Nephron (organoid): Measurements from ENCODE around the gene LRRFIP2.
"Not testable (repeated sequence)": the region's sequence is repeated elsewhere in the genome, so short reads cannot be mapped to it uniquely, and the experiment has no call there.

Source experiments
- H3K27ac Mint-ChIP-seq, 3 experiments: 2 replicates each; pipeline ENCODE4 v1.8.0; 2020; ENCODE audit warnings: mixed read lengths in 3 of 3, mild to moderate bottlenecking in 2 of 3, moderate library complexity in 1 of 3
- H3K27me3 Mint-ChIP-seq: 2 replicates; pipeline ENCODE4 v1.8.0; 2021; ENCODE audit warnings: low read depth, mild to moderate bottlenecking, moderate library complexity, mixed read lengths
- H3K36me3 Mint-ChIP-seq: 2 replicates; pipeline ENCODE4 v1.8.0; 2020; ENCODE audit warnings: low read depth, mixed read lengths
- H3K4me1 Mint-ChIP-seq: 2 replicates; pipeline ENCODE4 v1.8.0; 2020; ENCODE audit warnings: mixed read lengths
- H3K4me3 Mint-ChIP-seq, 3 experiments: 2 replicates each; pipeline ENCODE4 v1.8.0; 2020; ENCODE audit warnings: mild to moderate bottlenecking in 3 of 3, mixed read lengths in 3 of 3, moderate library complexity in 2 of 3
- H3K9me3 Mint-ChIP-seq: 2 replicates; pipeline ENCODE4 v1.8.0; 2020; ENCODE audit warnings: mixed read lengths
- TF ChIP-seq, protein P1 (sequence below), 3 experiments: fragments of 200-600 bp; sonication (generic); IDR thresholded peaks; one replicate each; pipeline ENCODE4 v1.5.0; 2021; ENCODE audit warnings: antibody characterized with exemption in 3 of 3; ENCODE audit not compliant: unreplicated experiment in 3 of 3

The LRRFIP2 gene

GRCh38 chr3:37154668-37155314, 19.6 kb downstream of the LRRFIP2 start:
- TF ChIP-seq, protein P1, sequence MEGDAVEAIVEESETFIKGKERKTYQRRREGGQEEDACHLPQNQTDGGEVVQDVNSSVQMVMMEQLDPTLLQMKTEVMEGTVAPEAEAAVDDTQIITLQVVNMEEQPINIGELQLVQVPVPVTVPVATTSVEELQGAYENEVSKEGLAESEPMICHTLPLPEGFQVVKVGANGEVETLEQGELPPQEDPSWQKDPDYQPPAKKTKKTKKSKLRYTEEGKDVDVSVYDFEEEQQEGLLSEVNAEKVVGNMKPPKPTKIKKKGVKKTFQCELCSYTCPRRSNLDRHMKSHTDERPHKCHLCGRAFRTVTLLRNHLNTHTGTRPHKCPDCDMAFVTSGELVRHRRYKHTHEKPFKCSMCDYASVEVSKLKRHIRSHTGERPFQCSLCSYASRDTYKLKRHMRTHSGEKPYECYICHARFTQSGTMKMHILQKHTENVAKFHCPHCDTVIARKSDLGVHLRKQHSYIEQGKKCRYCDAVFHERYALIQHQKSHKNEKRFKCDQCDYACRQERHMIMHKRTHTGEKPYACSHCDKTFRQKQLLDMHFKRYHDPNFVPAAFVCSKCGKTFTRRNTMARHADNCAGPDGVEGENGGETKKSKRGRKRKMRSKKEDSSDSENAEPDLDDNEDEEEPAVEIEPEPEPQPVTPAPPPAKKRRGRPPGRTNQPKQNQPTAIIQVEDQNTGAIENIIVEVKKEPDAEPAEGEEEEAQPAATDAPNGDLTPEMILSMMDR (IDR thresholded peaks at IDR 0.05; ENCODE audit: unreplicated experiment in 3 of 3) = no peak
- Mint-ChIP-seq H3K27ac (no peak overlapping the region), H3K9me3 (no peaks in the 10 kb centered on the region), H3K4me1 (no peaks in the 10 kb centered on the region), H3K27me3 (no peaks in the 10 kb centered on the region), H3K36me3 (peaks cover 45% of the 10 kb centered on the region), H3K4me3 (no peak overlapping the region)

GRCh38 chr3:37150621-37151020, 23.8 kb downstream of the LRRFIP2 start:
- peaks cover 3% of the 10 kb centered on the region for H3K27me3 Mint-ChIP-seq
- TF ChIP-seq, protein P1 (IDR thresholded peaks at IDR 0.05; ENCODE audit: unreplicated experiment in 3 of 3) = no peak
- peaks cover 10% of the 10 kb centered on the region for H3K4me1 Mint-ChIP-seq
- no peaks in the 10 kb centered on the region for H3K9me3 Mint-ChIP-seq
- no peak overlapping the region for H3K27ac Mint-ChIP-seq
- peaks cover 62% of the 10 kb centered on the region for H3K36me3 Mint-ChIP-seq
- no peak overlapping the region for H3K4me3 Mint-ChIP-seq

- Mint-ChIP-seq H3K4me1 (peaks cover 10% of the 10 kb centered on the region), H3K27me3 (peaks cover 3% of the 10 kb centered on the region), H3K9me3 (no peaks in the 10 kb centered on the region), H3K27ac (no peak overlapping the region), H3K36me3 (peaks cover 64% of the 10 kb centered on the region), H3K4me3 (no peak overlapping the region)
- TF ChIP-seq, protein P1 (IDR thresholded peaks at IDR 0.05; ENCODE audit: unreplicated experiment in 3 of 3) = no peak
Observed at GRCh38 chr3:37149257-37149656, 25.1 kb downstream of the LRRFIP2 start.

DNA sequence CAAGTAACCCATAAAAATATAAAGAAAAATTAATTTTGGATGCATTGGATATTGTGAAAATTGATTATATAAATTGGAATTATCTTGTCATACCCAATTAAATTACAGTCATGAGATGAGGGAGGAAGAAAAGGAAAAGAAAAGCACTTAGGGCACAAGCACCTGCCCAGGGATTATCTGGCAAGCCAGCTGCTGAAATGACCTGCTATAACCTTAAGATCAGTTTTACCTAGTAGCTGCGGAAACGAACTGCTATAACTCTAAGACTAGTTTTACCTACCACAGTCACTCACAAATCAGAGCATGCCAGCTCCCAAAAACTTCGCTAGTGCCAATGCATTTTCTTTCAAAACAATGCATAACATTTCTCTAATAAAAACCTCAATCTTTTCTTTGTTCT, 26.2 kb downstream of the LRRFIP2 start:
- H3K4me3 Mint-ChIP-seq = no peak overlapping the region
- H3K4me1 Mint-ChIP-seq = peaks cover 10% of the 10 kb centered on the region

GRCh38 chr3:37147666-37148065, 26.7 kb downstream of the LRRFIP2 start:
- H3K27ac Mint-ChIP-seq = no peak overlapping the region
- peaks cover 65% of the 10 kb centered on the region for H3K36me3 Mint-ChIP-seq
- peaks cover 3% of the 10 kb centered on the region for H3K27me3 Mint-ChIP-seq
- H3K4me3 Mint-ChIP-seq = no peak overlapping the region
- TF ChIP-seq, protein P1 (IDR thresholded peaks at IDR 0.05; ENCODE audit: unreplicated experiment in 3 of 3) = no peak
- peaks cover 10% of the 10 kb centered on the region for H3K4me1 Mint-ChIP-seq
- no peaks in the 10 kb centered on the region for H3K9me3 Mint-ChIP-seq

More for the DNA sequence above, 26.2 kb downstream of the LRRFIP2 start:
- Mint-ChIP-seq H3K27me3 (peaks cover 3% of the 10 kb centered on the region), H3K9me3 (no peaks in the 10 kb centered on the region), H3K36me3 (peaks cover 62% of the 10 kb centered on the region), H3K27ac (no peak overlapping the region)
- TF ChIP-seq, protein P1 (IDR thresholded peaks at IDR 0.05; ENCODE audit: unreplicated experiment in 3 of 3) = no peak

DNA sequence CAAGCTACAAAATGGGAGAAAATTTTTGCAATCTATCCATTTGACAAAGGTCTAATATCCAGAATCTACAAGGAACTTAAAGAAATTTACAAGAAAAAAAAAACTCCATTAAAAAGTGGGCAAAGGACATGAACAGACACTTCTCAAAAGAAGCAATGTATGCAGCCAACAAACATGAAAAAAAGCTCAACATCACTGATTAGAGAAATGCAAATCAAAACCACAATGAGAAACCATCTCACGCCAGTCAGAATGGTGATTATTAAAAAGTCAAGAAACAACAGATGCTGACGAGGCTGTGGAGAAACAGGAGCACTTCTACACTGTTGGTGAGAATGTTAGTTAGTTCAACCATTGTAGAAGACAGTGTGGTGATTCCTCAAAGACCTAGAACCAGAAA, 27.5 kb downstream of the LRRFIP2 start:
- not testable (repeated sequence) for H3K27me3 Mint-ChIP-seq, H3K4me1 Mint-ChIP-seq, H3K27ac Mint-ChIP-seq, H3K4me3 Mint-ChIP-seq, H3K9me3 Mint-ChIP-seq
- H3K36me3 Mint-ChIP-seq = peaks cover 66% of the 10 kb centered on the region
